Sigmoid colon (tissue), 4 donors: Measurements from ENCODE around the gene LLPH.

ENCODE experiments used
- EP300 ChIP-seq, 4 donors: sonication (generic); formaldehyde crosslinking; IDR thresholded peaks; one replicate each; pipeline ENCODE4 v1.6.1; 2017; ENCODE audit warnings: antibody characterized with exemption in 4 of 4
- POLR2A ChIP-seq, 2 donors: fragments of 450-650 bp; IDR thresholded peaks; one replicate each; pipeline ENCODE4 v1.6.1; 2016; ENCODE audit warnings: antibody characterized with exemption in 2 of 2, mild to moderate bottlenecking in 2 of 2, moderate library complexity in 2 of 2
- POLR2AphosphoS5 ChIP-seq, 4 donors: sonication (generic); formaldehyde crosslinking; IDR thresholded peaks; one replicate each; pipeline ENCODE4 v1.6.1; 2017; ENCODE audit warnings: antibody characterized with exemption in 4 of 4
- TF ChIP-seq, protein P1 (sequence below), 4 experiments: fragments of 450-650 bp in 3 of 4; fragments of 200-600 bp in 1 of 4; IDR thresholded peaks; one replicate each; pipeline ENCODE4 v1.5.1; 2016 to 2019; ENCODE audit warnings: antibody characterized with exemption in 4 of 4, mild to moderate bottlenecking in 3 of 4, moderate library complexity in 2 of 4

DNA sequence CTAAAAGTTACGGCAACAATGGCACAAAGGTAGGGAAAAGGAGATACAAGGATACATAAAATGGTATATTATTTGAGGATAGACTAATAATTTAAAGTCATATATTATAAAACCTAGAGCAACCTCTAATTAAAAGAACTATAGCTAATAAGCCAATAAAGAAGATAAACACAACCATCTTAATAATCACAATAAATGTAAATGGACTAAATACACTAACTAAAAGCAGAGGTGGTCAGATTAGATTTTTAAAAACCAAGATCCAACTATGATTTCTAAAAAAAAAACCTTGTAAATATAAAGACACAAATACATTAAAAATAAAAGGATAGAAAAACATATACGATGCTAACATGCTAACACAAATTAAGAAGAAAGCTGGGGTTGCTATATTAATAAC is 10.7 kb upstream of the LLPH start:
- TF ChIP-seq, protein P1, sequence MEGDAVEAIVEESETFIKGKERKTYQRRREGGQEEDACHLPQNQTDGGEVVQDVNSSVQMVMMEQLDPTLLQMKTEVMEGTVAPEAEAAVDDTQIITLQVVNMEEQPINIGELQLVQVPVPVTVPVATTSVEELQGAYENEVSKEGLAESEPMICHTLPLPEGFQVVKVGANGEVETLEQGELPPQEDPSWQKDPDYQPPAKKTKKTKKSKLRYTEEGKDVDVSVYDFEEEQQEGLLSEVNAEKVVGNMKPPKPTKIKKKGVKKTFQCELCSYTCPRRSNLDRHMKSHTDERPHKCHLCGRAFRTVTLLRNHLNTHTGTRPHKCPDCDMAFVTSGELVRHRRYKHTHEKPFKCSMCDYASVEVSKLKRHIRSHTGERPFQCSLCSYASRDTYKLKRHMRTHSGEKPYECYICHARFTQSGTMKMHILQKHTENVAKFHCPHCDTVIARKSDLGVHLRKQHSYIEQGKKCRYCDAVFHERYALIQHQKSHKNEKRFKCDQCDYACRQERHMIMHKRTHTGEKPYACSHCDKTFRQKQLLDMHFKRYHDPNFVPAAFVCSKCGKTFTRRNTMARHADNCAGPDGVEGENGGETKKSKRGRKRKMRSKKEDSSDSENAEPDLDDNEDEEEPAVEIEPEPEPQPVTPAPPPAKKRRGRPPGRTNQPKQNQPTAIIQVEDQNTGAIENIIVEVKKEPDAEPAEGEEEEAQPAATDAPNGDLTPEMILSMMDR (IDR thresholded peaks at IDR 0.05): no peak
- TF ChIP-seq POLR2A (IDR thresholded peaks at IDR 0.05) (no peak), POLR2AphosphoS5 (IDR thresholded peaks at IDR 0.05) (no peak), EP300 (IDR thresholded peaks at IDR 0.05) (no peak)
